Transverse colon (tissue), 4 donors: ENCODE measurements around the gene STAC.

ENCODE experiments used
- CTCF ChIP-seq, 5 experiments: fragments of 200-600 bp in 3 of 5; fragments of 450-650 bp in 2 of 5; sonication (generic) in 3 of 5; IDR thresholded peaks; 1 replicate in 2 of 5; 2 replicates in 3 of 5; pipeline ENCODE4 v1.5.1; 2016 to 2017; ENCODE audit warnings: antibody characterized with exemption in 5 of 5, inconsistent platforms in 3 of 5, mild to moderate bottlenecking in 2 of 5, moderate library complexity in 1 of 5
- EP300 ChIP-seq: sonication (generic); formaldehyde crosslinking; IDR thresholded peaks from one replicate; pipeline ENCODE4 v1.6.1; 2017; ENCODE audit warnings: antibody characterized with exemption, low read depth
- POLR2A ChIP-seq: fragments of 450-650 bp; IDR thresholded peaks from one replicate; pipeline ENCODE4 v1.6.1; 2016; ENCODE audit warnings: antibody characterized with exemption, mild to moderate bottlenecking, moderate library complexity
- POLR2AphosphoS5 ChIP-seq, 3 donors: sonication (generic); formaldehyde crosslinking; IDR thresholded peaks; one replicate each; pipeline ENCODE4 v1.6.1; 2016; ENCODE audit warnings: antibody characterized with exemption in 3 of 3

GRCh38 chr3:36548712-36549111, 168.4 kb downstream of the STAC start:
- no peak for TF ChIP-seq POLR2AphosphoS5 (IDR thresholded peaks at IDR 0.05)
- no peak for TF ChIP-seq POLR2A
- no peak for TF ChIP-seq CTCF (IDR thresholded peaks at IDR 0.05)
- no peak for TF ChIP-seq EP300
